Mammary epithelial cell (primary cell): ENCODE measurements around the gene TRIM47.
"Not testable (repeated sequence)": the region's sequence is repeated elsewhere in the genome, so short reads cannot be mapped to it uniquely, and the experiment has no call there.

Experiments
- CTCF ChIP-seq, 2 donors: IDR thresholded peaks in 1 of 2; conservative IDR thresholded peaks in 1 of 2; 2 replicates each; pipeline ENCODE4 v1.5.1; 2011 to 2012; ENCODE audit warnings: inconsistent platforms in 2 of 2, low read length in 2 of 2, mild to moderate bottlenecking in 2 of 2, control low read depth in 1 of 2, low read depth in 1 of 2; ENCODE audit not compliant: insufficient read depth in 1 of 2; ENCODE audit errors: extremely low read depth in 1 of 2
- EZH2 ChIP-seq: IDR thresholded peaks from 2 replicates; pipeline ENCODE4 v1.6.1; 2012; ENCODE audit warnings: low read length, inconsistent platforms, borderline replicate concordance

GRCh38 chr17:75859358-75859757, 19.0 kb downstream of the TRIM47 start:
- TF ChIP-seq CTCF (conservative IDR thresholded peaks at IDR 0.05 in 1 of 2, IDR thresholded peaks at IDR 0.05 in 1 of 2; ENCODE audit: extremely low read depth in 1 of 2, insufficient read depth in 1 of 2, low read depth in 1 of 2, low read length in 2 of 2); EZH2: not testable (repeated sequence)
